GM20000 (cell line): ENCODE data around the gene SPSB4.
"Not testable (repeated sequence)": the region's sequence is repeated elsewhere in the genome, so short reads cannot be mapped to it uniquely, and the experiment has no call there.

ENCODE experiments used
- DNase-seq: peaks from one replicate; pipeline ENCODE4 v3.0.0; 2012; ENCODE audit warnings: low spot score
- CTCF ChIP-seq: IDR thresholded peaks from 2 replicates; pipeline ENCODE4 v1.5.1; 2012; ENCODE audit warnings: mild to moderate bottlenecking, control low read depth; ENCODE audit errors: extremely low read depth, missing control alignments

Gene SPSB4

GRCh38 chr3:141050576-141051442 is at the start of gene SPSB4:
Gene SPSB4 (plus strand): TSS chr3:141051347. CDS start chr3:141066105, 14,758 bp downstream.
- DNase-seq: no peak

GRCh38 chr3:141006344-141006743 is 44.8 kb upstream of the SPSB4 start:
- no peak for DNase-seq

More at GRCh38 chr3:141050576-141051442, at the start of gene SPSB4:
- TF ChIP-seq CTCF: no peak

GRCh38 chr3:141009496-141009895 is 41.7 kb upstream of the SPSB4 start:
- no peak for TF ChIP-seq CTCF
- no peak for DNase-seq

More at GRCh38 chr3:141006344-141006743, 44.8 kb upstream of the SPSB4 start:
- no peak for TF ChIP-seq CTCF

GRCh38 chr3:141011232-141011996 is 39.7 kb upstream of the SPSB4 start:
- peak; percentile 58 for TF ChIP-seq CTCF
- DNase-seq: peak; percentile 74

GRCh38 chr3:141011997-141012262 is 39.2 kb upstream of the SPSB4 start:
- TF ChIP-seq CTCF: no peak
- no peak for DNase-seq

GRCh38 chr3:141012571-141012970 is 38.6 kb upstream of the SPSB4 start:
- no peak for DNase-seq
- TF ChIP-seq CTCF: no peak

- no peak for DNase-seq
- TF ChIP-seq CTCF: no peak
These were observed 35.7 kb upstream of the SPSB4 start for GRCh38 chr3:141015481-141015880.

GRCh38 chr3:141017366-141018322 is 33.5 kb upstream of the SPSB4 start:
- DNase-seq: not testable (repeated sequence)
